GM12878 (cell line): ENCODE results near the gene TBC1D24. TPM values are rescaled to one million over a fixed set of nuclear protein-coding genes. Genes with fewer than 3 reads are reported as not detected.

Experiments
- ATF7 ChIP-seq: fragments of 450-650 bp; IDR thresholded peaks from 2 replicates; pipeline ENCODE4 v1.6.1; 2016; ENCODE audit warnings: low read depth, mild to moderate bottlenecking
- BCL11A ChIP-seq: IDR thresholded peaks from 2 replicates; pipeline ENCODE4 v1.6.1; 2011; ENCODE audit warnings: low read depth, low read length
- BMI1 ChIP-seq: fragments of 450-650 bp; IDR thresholded peaks from 2 replicates; pipeline ENCODE4 v1.6.1; 2016; ENCODE audit warnings: mild to moderate bottlenecking, moderate library complexity, borderline replicate concordance
- EED ChIP-seq: sonication (generic); IDR thresholded peaks from 2 replicates; pipeline ENCODE4 v1.6.1; 2016; ENCODE audit warnings: antibody characterized with exemption, low read depth
- GATAD2B ChIP-seq: fragments of 450-650 bp; conservative IDR thresholded peaks from 2 replicates; pipeline ENCODE4 v1.6.1; 2017; ENCODE audit warnings: low read depth, mild to moderate bottlenecking, moderate library complexity
- KAT2A ChIP-seq: conservative IDR thresholded peaks from 2 replicates; pipeline ENCODE4 v1.6.1; 2011; ENCODE audit warnings: low read depth, low read length; ENCODE audit not compliant: control insufficient read depth
- KDM1A ChIP-seq: fragments of 200-600 bp; sonication (generic); IDR thresholded peaks from 2 replicates; pipeline ENCODE4 v1.6.1; 2016; ENCODE audit warnings: borderline replicate concordance
- PAX8 ChIP-seq: fragments of 450-650 bp; IDR thresholded peaks from 2 replicates; pipeline ENCODE4 v1.6.1; 2017; ENCODE audit warnings: mild to moderate bottlenecking, moderate library complexity
- RAD51 ChIP-seq: fragments of 450-650 bp; IDR thresholded peaks from 2 replicates; pipeline ENCODE4 v1.6.1; 2016; ENCODE audit warnings: moderate library complexity, mild to moderate bottlenecking, inconsistent platforms
- RUNX3 ChIP-seq: IDR thresholded peaks from 2 replicates; pipeline ENCODE4 v1.6.1; 2012; ENCODE audit warnings: low read length, inconsistent platforms
- SMARCA5 ChIP-seq: fragments of 450-650 bp; IDR thresholded peaks from 2 replicates; pipeline ENCODE4 v1.6.1; 2017; ENCODE audit warnings: mild to moderate bottlenecking
- SREBF2 ChIP-seq: IDR thresholded peaks from 2 replicates; pipeline ENCODE4 v1.6.1; 2012; ENCODE audit warnings: mild to moderate bottlenecking, low read length
- SUPT20H ChIP-seq: IDR thresholded peaks from 2 replicates; pipeline ENCODE4 v1.6.1; 2011; ENCODE audit warnings: low read depth, mild to moderate bottlenecking, low read length, moderate library complexity, borderline replicate concordance; ENCODE audit not compliant: control insufficient read depth
- TCF7 ChIP-seq: IDR thresholded peaks from 2 replicates; pipeline ENCODE4 v1.6.1; 2014; ENCODE audit warnings: antibody characterized with exemption, borderline replicate concordance
- ZNF274 ChIP-seq: IDR thresholded peaks from one replicate; pipeline ENCODE4 v1.8.0; 2011; ENCODE audit not compliant: insufficient read length, insufficient read depth
- ZZZ3 ChIP-seq: IDR thresholded peaks from 2 replicates; pipeline ENCODE4 v1.6.1; 2011; ENCODE audit warnings: low read depth; ENCODE audit not compliant: control insufficient read depth, insufficient read length
- polyA plus RNA-seq, 11 experiments: library from polyadenylated mRNA; depleted of rRNA in 4 of 11; unstranded in 6 of 11; stranded (reverse) in 5 of 11; fragments of >200 nt; fragmentation: Nextera tagmentation in 4 of 11; fragmentation: Illumina TruSeq in 1 of 11; extraction: Ambion mirVana in 4 of 11; extraction: Trizol in 1 of 11; gene quantifications; 1 replicate in 1 of 11; 2 replicates in 10 of 11; pipeline versions ENCODE4 v1.2.1 to v1.2.3, GENCODE V29; 2011 to 2016; ENCODE audit warnings: inconsistent platforms in 2 of 11, missing spikeins in 2 of 11, low read depth in 1 of 11
- total RNA-seq, 4 experiments: library from RNA; depleted of rRNA in 3 of 4; stranded (reverse); fragments of >200 nt in 3 of 4; fragmentation: Illumina TruSeq in 1 of 4; extraction: Trizol in 1 of 4; gene quantifications; 2 replicates each; pipeline versions ENCODE4 v1.2.1 to v1.2.3, GENCODE V29; 2013 to 2021
- TF ChIP-seq, protein P1 (sequence below): fragments of 450-650 bp; formaldehyde crosslinking; IDR thresholded peaks from 2 replicates; pipeline ENCODE4 v1.5.0; 2022; ENCODE audit warnings: mild to moderate bottlenecking, missing genetic modification characterization
- TF ChIP-seq, protein P2 (sequence below): IDR thresholded peaks from 2 replicates; pipeline ENCODE4 v1.6.1; 2012; ENCODE audit warnings: improper control_type of control experiment, low read depth, low read length; ENCODE audit not compliant: insufficient replicate concordance
- TF ChIP-seq, protein P3 (sequence below): fragments of 150-350 bp; IDR thresholded peaks from 2 replicates; pipeline ENCODE4 v1.6.1; 2016; ENCODE audit warnings: low read depth, low read length

TBC1D24 gene
- total and polyA plus RNA-seq, 10 of the 15 experiments (the other 5 are each of a cell fraction or from before 2014, with no cell fraction given), result 1.1 to 9.6 (median 4.5) TPM

DNA sequence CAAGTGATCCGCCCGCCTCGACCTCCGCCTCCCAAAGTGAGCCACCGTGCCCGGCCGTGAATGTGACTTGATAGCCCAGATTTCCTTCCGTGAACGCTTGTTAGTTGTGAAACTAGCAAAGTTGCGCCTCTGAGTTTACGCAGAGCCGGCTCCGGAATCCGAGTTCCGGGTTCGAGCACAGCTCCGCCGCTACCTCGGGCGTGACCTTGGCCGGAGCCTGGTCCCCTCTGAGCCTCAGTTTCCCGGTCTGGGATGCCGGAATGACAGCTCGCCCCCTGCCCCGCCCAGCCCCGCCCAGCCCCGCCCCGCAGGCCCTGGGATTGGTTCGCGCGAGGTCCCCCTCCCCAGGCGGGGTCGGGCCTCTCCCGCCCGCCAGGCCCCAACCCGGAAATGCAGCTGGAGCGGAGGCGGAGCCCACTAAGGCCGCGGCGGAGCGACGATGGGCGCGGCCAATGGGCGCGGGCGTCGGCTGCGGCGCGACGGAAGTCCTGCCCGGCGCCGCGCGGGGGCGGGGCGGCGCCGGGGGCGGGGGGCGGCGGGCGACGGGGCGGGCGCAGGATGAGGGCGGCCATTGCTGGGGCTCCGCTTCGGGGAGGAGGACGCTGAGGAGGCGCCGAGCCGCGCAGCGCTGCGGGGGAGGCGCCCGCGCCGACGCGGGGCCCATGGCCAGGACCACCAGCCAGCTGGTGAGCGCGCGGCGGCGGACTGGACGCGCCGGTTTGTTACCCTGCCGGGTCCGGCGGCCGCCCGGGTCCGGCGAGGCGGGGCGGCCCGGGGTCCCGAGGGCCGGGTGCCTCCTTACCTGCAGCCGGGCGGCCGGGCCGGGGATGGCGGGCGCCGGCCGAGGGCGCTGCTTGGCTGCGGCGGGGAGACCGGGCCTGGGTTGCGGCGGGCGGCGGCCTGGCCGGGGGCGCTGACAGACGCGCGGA, 62.8 kb downstream of the TBC1D24 start, which contains the start of gene PDPK1 (continued):
- TF ChIP-seq ATF7, result no peak
- TF ChIP-seq TCF7, result no peak
- peak; percentile 66; the same call in 1 of the 2 replicates for TF ChIP-seq GATAD2B
- no peak for TF ChIP-seq PAX8
- no peak for TF ChIP-seq BMI1
- no peak for TF ChIP-seq KDM1A
- TF ChIP-seq SMARCA5, result peak; percentile 75; the same call in 1 of the 2 replicates
- no peak for TF ChIP-seq ZNF274
- TF ChIP-seq SUPT20H, result no peak
- TF ChIP-seq BCL11A, result no peak
- TF ChIP-seq RUNX3, result no peak
- TF ChIP-seq, protein P1, sequence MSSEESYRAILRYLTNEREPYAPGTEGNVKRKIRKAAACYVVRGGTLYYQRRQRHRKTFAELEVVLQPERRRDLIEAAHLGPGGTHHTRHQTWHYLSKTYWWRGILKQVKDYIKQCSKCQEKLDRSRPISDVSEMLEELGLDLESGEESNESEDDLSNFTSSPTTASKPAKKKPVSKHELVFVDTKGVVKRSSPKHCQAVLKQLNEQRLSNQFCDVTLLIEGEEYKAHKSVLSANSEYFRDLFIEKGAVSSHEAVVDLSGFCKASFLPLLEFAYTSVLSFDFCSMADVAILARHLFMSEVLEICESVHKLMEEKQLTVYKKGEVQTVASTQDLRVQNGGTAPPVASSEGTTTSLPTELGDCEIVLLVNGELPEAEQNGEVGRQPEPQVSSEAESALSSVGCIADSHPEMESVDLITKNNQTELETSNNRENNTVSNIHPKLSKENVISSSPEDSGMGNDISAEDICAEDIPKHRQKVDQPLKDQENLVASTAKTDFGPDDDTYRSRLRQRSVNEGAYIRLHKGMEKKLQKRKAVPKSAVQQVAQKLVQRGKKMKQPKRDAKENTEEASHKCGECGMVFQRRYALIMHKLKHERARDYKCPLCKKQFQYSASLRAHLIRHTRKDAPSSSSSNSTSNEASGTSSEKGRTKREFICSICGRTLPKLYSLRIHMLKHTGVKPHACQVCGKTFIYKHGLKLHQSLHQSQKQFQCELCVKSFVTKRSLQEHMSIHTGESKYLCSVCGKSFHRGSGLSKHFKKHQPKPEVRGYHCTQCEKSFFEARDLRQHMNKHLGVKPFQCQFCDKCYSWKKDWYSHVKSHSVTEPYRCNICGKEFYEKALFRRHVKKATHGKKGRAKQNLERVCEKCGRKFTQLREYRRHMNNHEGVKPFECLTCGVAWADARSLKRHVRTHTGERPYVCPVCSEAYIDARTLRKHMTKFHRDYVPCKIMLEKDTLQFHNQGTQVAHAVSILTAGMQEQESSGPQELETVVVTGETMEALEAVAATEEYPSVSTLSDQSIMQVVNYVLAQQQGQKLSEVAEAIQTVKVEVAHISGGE (CRISPR knock-in tag), result no peak
- no peak for TF ChIP-seq KAT2A
- no peak for TF ChIP-seq ZZZ3
- TF ChIP-seq, protein P2, sequence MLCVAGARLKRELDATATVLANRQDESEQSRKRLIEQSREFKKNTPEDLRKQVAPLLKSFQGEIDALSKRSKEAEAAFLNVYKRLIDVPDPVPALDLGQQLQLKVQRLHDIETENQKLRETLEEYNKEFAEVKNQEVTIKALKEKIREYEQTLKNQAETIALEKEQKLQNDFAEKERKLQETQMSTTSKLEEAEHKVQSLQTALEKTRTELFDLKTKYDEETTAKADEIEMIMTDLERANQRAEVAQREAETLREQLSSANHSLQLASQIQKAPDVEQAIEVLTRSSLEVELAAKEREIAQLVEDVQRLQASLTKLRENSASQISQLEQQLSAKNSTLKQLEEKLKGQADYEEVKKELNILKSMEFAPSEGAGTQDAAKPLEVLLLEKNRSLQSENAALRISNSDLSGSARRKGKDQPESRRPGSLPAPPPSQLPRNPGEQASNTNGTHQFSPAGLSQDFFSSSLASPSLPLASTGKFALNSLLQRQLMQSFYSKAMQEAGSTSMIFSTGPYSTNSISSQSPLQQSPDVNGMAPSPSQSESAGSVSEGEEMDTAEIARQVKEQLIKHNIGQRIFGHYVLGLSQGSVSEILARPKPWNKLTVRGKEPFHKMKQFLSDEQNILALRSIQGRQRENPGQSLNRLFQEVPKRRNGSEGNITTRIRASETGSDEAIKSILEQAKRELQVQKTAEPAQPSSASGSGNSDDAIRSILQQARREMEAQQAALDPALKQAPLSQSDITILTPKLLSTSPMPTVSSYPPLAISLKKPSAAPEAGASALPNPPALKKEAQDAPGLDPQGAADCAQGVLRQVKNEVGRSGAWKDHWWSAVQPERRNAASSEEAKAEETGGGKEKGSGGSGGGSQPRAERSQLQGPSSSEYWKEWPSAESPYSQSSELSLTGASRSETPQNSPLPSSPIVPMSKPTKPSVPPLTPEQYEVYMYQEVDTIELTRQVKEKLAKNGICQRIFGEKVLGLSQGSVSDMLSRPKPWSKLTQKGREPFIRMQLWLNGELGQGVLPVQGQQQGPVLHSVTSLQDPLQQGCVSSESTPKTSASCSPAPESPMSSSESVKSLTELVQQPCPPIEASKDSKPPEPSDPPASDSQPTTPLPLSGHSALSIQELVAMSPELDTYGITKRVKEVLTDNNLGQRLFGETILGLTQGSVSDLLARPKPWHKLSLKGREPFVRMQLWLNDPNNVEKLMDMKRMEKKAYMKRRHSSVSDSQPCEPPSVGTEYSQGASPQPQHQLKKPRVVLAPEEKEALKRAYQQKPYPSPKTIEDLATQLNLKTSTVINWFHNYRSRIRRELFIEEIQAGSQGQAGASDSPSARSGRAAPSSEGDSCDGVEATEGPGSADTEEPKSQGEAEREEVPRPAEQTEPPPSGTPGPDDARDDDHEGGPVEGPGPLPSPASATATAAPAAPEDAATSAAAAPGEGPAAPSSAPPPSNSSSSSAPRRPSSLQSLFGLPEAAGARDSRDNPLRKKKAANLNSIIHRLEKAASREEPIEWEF, result no peak
- peak; percentile 58 for TF ChIP-seq SREBF2
- TF ChIP-seq, protein P3, sequence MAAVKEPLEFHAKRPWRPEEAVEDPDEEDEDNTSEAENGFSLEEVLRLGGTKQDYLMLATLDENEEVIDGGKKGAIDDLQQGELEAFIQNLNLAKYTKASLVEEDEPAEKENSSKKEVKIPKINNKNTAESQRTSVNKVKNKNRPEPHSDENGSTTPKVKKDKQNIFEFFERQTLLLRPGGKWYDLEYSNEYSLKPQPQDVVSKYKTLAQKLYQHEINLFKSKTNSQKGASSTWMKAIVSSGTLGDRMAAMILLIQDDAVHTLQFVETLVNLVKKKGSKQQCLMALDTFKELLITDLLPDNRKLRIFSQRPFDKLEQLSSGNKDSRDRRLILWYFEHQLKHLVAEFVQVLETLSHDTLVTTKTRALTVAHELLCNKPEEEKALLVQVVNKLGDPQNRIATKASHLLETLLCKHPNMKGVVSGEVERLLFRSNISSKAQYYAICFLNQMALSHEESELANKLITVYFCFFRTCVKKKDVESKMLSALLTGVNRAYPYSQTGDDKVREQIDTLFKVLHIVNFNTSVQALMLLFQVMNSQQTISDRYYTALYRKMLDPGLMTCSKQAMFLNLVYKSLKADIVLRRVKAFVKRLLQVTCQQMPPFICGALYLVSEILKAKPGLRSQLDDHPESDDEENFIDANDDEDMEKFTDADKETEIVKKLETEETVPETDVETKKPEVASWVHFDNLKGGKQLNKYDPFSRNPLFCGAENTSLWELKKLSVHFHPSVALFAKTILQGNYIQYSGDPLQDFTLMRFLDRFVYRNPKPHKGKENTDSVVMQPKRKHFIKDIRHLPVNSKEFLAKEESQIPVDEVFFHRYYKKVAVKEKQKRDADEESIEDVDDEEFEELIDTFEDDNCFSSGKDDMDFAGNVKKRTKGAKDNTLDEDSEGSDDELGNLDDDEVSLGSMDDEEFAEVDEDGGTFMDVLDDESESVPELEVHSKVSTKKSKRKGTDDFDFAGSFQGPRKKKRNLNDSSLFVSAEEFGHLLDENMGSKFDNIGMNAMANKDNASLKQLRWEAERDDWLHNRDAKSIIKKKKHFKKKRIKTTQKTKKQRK, result no peak
- no peak for TF ChIP-seq EED
- TF ChIP-seq RAD51, result no peak
